ENCODE measurements around the gene ZNF793.

Gene ZNF793

DNA sequence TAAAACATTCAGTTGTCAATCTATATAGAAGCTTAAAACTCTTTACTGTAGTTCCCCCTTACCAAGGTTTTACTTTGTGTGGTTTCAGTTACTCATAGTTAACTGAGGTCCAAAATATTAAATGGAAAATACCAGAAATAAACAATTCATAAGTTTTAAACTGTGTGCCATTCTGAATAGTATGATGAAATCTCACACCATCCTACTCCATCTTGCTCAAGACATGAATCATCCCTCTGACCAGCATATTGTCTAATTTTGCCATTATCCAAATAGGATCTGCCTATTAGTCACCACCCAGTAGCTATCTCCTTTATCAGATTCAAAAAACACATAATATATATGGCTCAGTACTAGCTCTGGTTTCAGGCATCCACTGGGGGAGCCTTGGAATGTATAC lies 65.5 kb downstream of the ZNF793 start:
- no peak for DNase-seq

DNA sequence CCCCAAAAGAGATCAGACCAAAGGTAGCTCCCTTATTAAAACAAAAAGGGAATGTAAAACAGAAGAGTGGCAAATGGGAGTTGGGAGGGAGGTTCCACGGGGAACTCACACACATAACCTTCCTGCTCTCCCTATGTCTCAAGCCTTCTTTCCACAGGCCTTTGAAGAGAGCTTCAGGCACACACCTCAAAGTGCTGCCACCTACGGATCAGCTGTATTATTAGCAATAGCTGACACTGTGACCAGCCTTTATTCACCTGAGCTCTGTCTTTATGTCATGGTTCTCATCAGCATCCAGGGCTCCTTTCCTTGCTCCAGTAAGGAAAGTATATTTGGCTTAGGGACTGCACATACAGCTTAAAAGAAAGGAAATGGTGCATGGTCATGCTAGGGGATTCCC lies 76.6 kb downstream of the ZNF793 start:
- no peak for DNase-seq

Measured in activated gamma-delta T cell treated with Interleukin-2 at 50 U/mL for 16 hours (primary cell).